ENCODE results near the gene EXT2.

DNA sequence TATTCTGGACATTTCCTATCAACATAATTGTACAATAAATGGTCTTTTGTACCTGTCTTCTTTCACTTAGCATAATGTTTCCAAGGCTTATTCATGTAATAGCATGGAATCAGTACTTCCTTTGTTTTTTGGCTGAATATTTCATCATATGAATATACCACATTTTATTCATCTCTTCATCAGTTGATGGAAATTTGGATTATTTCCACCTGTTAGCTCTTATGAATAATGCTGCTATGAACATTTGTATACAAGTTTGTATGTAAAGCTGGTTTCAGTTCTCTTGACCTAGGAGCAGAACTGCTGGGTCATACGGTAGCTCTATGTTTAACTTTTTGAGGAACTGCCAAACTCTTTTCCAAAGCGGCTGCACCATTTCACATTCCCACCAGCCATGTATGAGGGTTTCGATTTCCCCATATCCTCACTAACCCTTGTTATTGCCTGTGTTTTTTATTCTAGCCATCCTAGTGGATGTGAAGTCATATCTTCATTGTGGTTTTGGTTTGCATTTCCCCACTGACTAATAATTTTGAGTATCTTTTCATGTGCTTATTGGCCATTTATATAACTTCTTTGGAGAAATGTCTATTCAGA is 20.9 kb downstream of the EXT2 start:
- TF ChIP-seq EZH2phosphoT487 (IDR thresholded peaks at IDR 0.05; ENCODE audit: borderline replicate concordance), result no peak
- TF ChIP-seq, protein P1, sequence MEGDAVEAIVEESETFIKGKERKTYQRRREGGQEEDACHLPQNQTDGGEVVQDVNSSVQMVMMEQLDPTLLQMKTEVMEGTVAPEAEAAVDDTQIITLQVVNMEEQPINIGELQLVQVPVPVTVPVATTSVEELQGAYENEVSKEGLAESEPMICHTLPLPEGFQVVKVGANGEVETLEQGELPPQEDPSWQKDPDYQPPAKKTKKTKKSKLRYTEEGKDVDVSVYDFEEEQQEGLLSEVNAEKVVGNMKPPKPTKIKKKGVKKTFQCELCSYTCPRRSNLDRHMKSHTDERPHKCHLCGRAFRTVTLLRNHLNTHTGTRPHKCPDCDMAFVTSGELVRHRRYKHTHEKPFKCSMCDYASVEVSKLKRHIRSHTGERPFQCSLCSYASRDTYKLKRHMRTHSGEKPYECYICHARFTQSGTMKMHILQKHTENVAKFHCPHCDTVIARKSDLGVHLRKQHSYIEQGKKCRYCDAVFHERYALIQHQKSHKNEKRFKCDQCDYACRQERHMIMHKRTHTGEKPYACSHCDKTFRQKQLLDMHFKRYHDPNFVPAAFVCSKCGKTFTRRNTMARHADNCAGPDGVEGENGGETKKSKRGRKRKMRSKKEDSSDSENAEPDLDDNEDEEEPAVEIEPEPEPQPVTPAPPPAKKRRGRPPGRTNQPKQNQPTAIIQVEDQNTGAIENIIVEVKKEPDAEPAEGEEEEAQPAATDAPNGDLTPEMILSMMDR (conservative IDR thresholded peaks at IDR 0.05; ENCODE audit: low read length), result no peak

Measured in Loucy (cell line).